IMR-90 (cell line): ENCODE measurements around the gene NAB1. TPM values are rescaled to one million over a fixed set of nuclear protein-coding genes. Genes with fewer than 3 reads are reported as not detected.

ENCODE experiments used
- ATAC-seq: fragments of 200-7000 bp; cut with Tn5 transposase; 2 replicates; pipeline ENCODE4 v1.9.1; 2020; ENCODE audit warnings: low read depth, mild to moderate bottlenecking, moderate library complexity
- BruUV-seq: library from RNA; stranded (reverse); fragments of 400-500 nt; replicated peaks from 2 replicates; lab custom pipeline; 2021; lab: Mats Ljungman, UMichigan
- CTCF ChIA-PET: fragments of 300-600 bp; formaldehyde crosslinking; extraction: SDS; loops from one replicate; lab custom pipeline; 2021; ENCODE audit warnings: antibody characterized with exemption; lab: Yijun Ruan, JAX
- POLR2A ChIA-PET: fragments of 300-600 bp; sonication (Branson Sonifier 250); formaldehyde crosslinking; loops from one replicate; lab custom pipeline; 2022; ENCODE audit warnings: antibody characterized with exemption; ENCODE audit not compliant: unreplicated experiment; lab: Charles Lee
- DNase-seq: peaks from one replicate; pipeline ENCODE4 v3.0.0; 2013
- H2AFZ ChIP-seq: replicated peaks from 2 replicates; pipeline ENCODE3; 2013; ENCODE audit warnings: low read length, mild to moderate bottlenecking; ENCODE audit not compliant: poor library complexity
- H2AK5ac ChIP-seq: 2 replicates; pipeline ENCODE4 v1.6.1; 2013; ENCODE audit warnings: low read depth, low read length, inconsistent platforms
- H2AK9ac ChIP-seq: replicated peaks from 2 replicates; pipeline ENCODE3; 2013; ENCODE audit warnings: mild to moderate bottlenecking, low read depth, low read length, moderate library complexity; ENCODE audit not compliant: poor library complexity
- H2BK120ac ChIP-seq: 2 replicates; pipeline ENCODE4 v1.6.1; 2013; ENCODE audit warnings: low read depth, low read length, inconsistent platforms
- H2BK15ac ChIP-seq: 3 replicates; pipeline ENCODE4 v1.6.1; 2013; ENCODE audit warnings: low read depth, low read length, inconsistent platforms
- H2BK20ac ChIP-seq: 2 replicates; pipeline ENCODE4 v1.6.1; 2013; ENCODE audit warnings: low read depth, mild to moderate bottlenecking, inconsistent platforms, low read length, moderate library complexity
- H2BK5ac ChIP-seq: 2 replicates; pipeline ENCODE4 v1.6.1; 2013; ENCODE audit warnings: mild to moderate bottlenecking, low read depth, low read length, inconsistent platforms; ENCODE audit not compliant: poor library complexity, severe bottlenecking
- H3K14ac ChIP-seq: replicated peaks from 2 replicates; pipeline ENCODE4 v1.6.1; 2013; ENCODE audit warnings: low read depth, low read length, inconsistent platforms
- H3K18ac ChIP-seq: 2 replicates; pipeline ENCODE4 v1.6.1; 2013; ENCODE audit warnings: low read depth, low read length, control low read depth
- H3K23ac ChIP-seq: 2 replicates; pipeline ENCODE4 v1.6.1; 2013; ENCODE audit warnings: low read depth, low read length, inconsistent platforms
- H3K27ac ChIP-seq: 2 replicates; pipeline ENCODE4 v1.5.1; 2013; ENCODE audit warnings: mild to moderate bottlenecking, control low read depth, low read length; ENCODE audit not compliant: insufficient read depth
- H3K27me3 ChIP-seq: 2 replicates; pipeline ENCODE4 v1.6.1; 2013; ENCODE audit warnings: low read length; ENCODE audit not compliant: control insufficient read depth, insufficient read depth
- H3K36me3 ChIP-seq: 2 replicates; pipeline ENCODE4 v1.6.1; 2013; ENCODE audit warnings: low read length, mixed read lengths; ENCODE audit not compliant: control insufficient read depth, insufficient read depth
- H3K4ac ChIP-seq: 2 replicates; pipeline ENCODE4 v1.6.1; 2013; ENCODE audit warnings: low read depth, low read length, inconsistent platforms
- H3K4me1 ChIP-seq: 2 replicates; pipeline ENCODE4 v1.6.1; 2013; ENCODE audit warnings: low read length, mixed read lengths; ENCODE audit not compliant: control insufficient read depth, insufficient read depth
- H3K4me2 ChIP-seq: 2 replicates; pipeline ENCODE4 v1.6.1; 2013; ENCODE audit warnings: low read depth, mild to moderate bottlenecking, control low read depth, low read length, moderate library complexity
- H3K4me3 ChIP-seq: 2 replicates; pipeline ENCODE4 v1.5.1; 2013; ENCODE audit warnings: low read depth, mild to moderate bottlenecking, control low read depth, low read length, moderate library complexity; ENCODE audit not compliant: insufficient read depth
- H3K56ac ChIP-seq: 2 replicates; pipeline ENCODE4 v1.6.1; 2013; ENCODE audit warnings: low read length, inconsistent platforms; ENCODE audit not compliant: insufficient read depth; ENCODE audit errors: extremely low read depth
- H3K79me1 ChIP-seq, 2 experiments: 2 replicates each; pipeline ENCODE4 v1.6.1; 2013; ENCODE audit warnings: low read length in 2 of 2, inconsistent platforms in 1 of 2, low read depth in 1 of 2
- H3K9ac ChIP-seq: 2 replicates; pipeline ENCODE4 v1.6.1; 2013; ENCODE audit warnings: low read depth, low read length, control low read depth
- H3K9me1 ChIP-seq: 2 replicates; pipeline ENCODE4 v1.6.1; 2013; ENCODE audit warnings: low read length, inconsistent platforms; ENCODE audit not compliant: insufficient read depth
- H3K9me3 ChIP-seq: 2 replicates; pipeline ENCODE4 v1.6.1; 2013; ENCODE audit warnings: low read length; ENCODE audit not compliant: control insufficient read depth, insufficient read depth
- H4K20me1 ChIP-seq: 2 replicates; pipeline ENCODE4 v1.6.1; 2013; ENCODE audit warnings: low read length, inconsistent platforms; ENCODE audit not compliant: insufficient read depth
- H4K5ac ChIP-seq: 2 replicates; pipeline ENCODE4 v1.6.1; 2013; ENCODE audit warnings: mild to moderate bottlenecking, low read depth, low read length, control low read depth
- H4K8ac ChIP-seq, 2 experiments: 2 replicates each; pipeline ENCODE4 v1.6.1; 2013; ENCODE audit warnings: low read depth in 2 of 2, low read length in 2 of 2, control low read depth in 1 of 2, inconsistent platforms in 1 of 2
- H4K91ac ChIP-seq: 2 replicates; pipeline ENCODE4 v1.6.1; 2013; ENCODE audit warnings: low read depth, low read length, inconsistent platforms; ENCODE audit not compliant: insufficient read depth
- CHD1 ChIP-seq: IDR thresholded peaks from 2 replicates; pipeline ENCODE4 v1.6.1; 2012; ENCODE audit warnings: low read depth, low read length, improper control_type of control experiment
- MXI1 ChIP-seq: IDR thresholded peaks from 2 replicates; pipeline ENCODE4 v1.6.1; 2012; ENCODE audit warnings: low read depth, mild to moderate bottlenecking, low read length, moderate library complexity, borderline replicate concordance
- NFE2L2 ChIP-seq: fragments of 150-350 bp; IDR thresholded peaks from 2 replicates; pipeline ENCODE4 v1.6.1; 2016; ENCODE audit warnings: low read depth, mild to moderate bottlenecking, low read length
- RAD21 ChIP-seq: IDR thresholded peaks from 2 replicates; pipeline ENCODE4 v1.6.1; 2012; ENCODE audit warnings: low read length, improper control_type of control experiment
- RFX5 ChIP-seq: IDR thresholded peaks from 2 replicates; pipeline ENCODE4 v1.8.0; 2012; ENCODE audit warnings: low read depth, mild to moderate bottlenecking, low read length, moderate library complexity
- SMC3 ChIP-seq: fragments of 150-350 bp; IDR thresholded peaks from 2 replicates; pipeline ENCODE4 v1.6.1; 2016; ENCODE audit warnings: low read depth, mild to moderate bottlenecking, antibody characterized with exemption, low read length, moderate library complexity
- WGBS, 2 experiments: methylation state at CpG; one replicate each; pipeline versions ENCODE4 v1.1.5 to v1.1.7; 2013; ENCODE audit warnings: missing lambda C conversion rate in 2 of 2; ENCODE audit not compliant: insufficient read length in 1 of 2; ENCODE audit errors: extremely low coverage in 2 of 2; 5-methylcytosine and 5-hydroxymethylcytosine counted together
- dilution Hi-C: fragments of 300-500 bp; cut with HindIII; formaldehyde crosslinking; loops from one replicate; pipeline ENCODE4 v1.14.3; 2018; ENCODE audit warnings: low sequenced_read_pairs; ENCODE audit not compliant: unreplicated experiment
- in situ Hi-C: fragments of 300-500 bp; cut with MboI; formaldehyde crosslinking; loops from 3 replicates; pipeline ENCODE4 v1.14.3; 2019; ENCODE audit warnings: low sequenced_read_pairs, inconsistent platforms, mixed read lengths
- intact Hi-C: fragments of 100-400 bp; cut with micrococcal nuclease; formaldehyde crosslinking; loops from 2 replicates; pipeline ENCODE4 v1.10.0; 2022
- polyA plus RNA-seq, 3 experiments: library from polyadenylated mRNA; depleted of rRNA; stranded (reverse); fragments of >200 nt; gene quantifications; 2 replicates each; pipeline ENCODE4 v1.2.3, GENCODE V29; 2012; ENCODE audit warnings: low replicate concordance in 1 of 3
- total RNA-seq: library from RNA; depleted of rRNA; stranded (reverse); fragments of >200 nt; gene quantifications from 2 replicates; pipeline ENCODE4 v1.2.3, GENCODE V29; 2012
- TF ChIP-seq, protein P1 (sequence below): conservative IDR thresholded peaks from 2 replicates; pipeline ENCODE4 v1.5.1; 2012; ENCODE audit warnings: mild to moderate bottlenecking, low read depth, low read length, improper control_type of control experiment

The NAB1 gene
- total and polyA plus RNA-seq, 2 of the 4 experiments (the other 2 are of a cell fraction), result 11.9 to 31.2 TPM

DNA sequence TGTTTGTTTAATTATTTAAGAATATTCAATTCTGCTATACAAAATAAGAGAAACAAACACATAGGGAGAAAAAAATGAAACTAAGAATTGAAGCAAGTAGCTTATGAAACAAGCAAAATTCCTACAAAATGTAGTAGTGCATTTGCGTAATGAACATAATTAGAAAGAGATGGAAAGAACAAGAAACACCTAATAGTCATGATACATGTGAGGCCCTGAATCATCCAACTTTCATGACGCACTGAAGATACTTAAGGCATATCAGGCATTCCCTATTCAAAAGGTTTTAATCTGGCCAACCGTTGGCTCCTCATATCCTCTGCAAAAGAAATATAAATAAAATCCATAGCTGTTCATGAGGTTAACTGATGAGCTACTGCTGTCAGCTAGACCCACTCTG is 14.5 kb upstream of the NAB1 start:
- no peak overlapping the region for H2BK15ac ChIP-seq
- TF ChIP-seq RAD21 (no peak), RFX5 (no peak), MXI1 (no peak), CHD1 (no peak), SMC3 (no peak), NFE2L2 (no peak)
- TF ChIP-seq, protein P1, sequence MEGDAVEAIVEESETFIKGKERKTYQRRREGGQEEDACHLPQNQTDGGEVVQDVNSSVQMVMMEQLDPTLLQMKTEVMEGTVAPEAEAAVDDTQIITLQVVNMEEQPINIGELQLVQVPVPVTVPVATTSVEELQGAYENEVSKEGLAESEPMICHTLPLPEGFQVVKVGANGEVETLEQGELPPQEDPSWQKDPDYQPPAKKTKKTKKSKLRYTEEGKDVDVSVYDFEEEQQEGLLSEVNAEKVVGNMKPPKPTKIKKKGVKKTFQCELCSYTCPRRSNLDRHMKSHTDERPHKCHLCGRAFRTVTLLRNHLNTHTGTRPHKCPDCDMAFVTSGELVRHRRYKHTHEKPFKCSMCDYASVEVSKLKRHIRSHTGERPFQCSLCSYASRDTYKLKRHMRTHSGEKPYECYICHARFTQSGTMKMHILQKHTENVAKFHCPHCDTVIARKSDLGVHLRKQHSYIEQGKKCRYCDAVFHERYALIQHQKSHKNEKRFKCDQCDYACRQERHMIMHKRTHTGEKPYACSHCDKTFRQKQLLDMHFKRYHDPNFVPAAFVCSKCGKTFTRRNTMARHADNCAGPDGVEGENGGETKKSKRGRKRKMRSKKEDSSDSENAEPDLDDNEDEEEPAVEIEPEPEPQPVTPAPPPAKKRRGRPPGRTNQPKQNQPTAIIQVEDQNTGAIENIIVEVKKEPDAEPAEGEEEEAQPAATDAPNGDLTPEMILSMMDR, result no peak
- no peaks in the 10 kb centered on the region for H3K27me3 ChIP-seq
- no peak overlapping the region for H2AK9ac ChIP-seq
- no peaks in the 10 kb centered on the region for H3K9me3 ChIP-seq
- no peak overlapping the region for H4K91ac ChIP-seq
- ATAC-seq (no peak), DNase-seq (peak; percentile 43)
- H3K18ac ChIP-seq, result no peak overlapping the region
- no TSS peak for BruUV-seq
- H3K4ac ChIP-seq, result no peak overlapping the region
- no peak overlapping the region for H4K5ac ChIP-seq
- H4K20me1 ChIP-seq, result no peaks in the 10 kb centered on the region
- no peak overlapping the region for H2BK120ac ChIP-seq
- dilution Hi-C loops, result no loop called here
- no peak overlapping the region for H3K27ac ChIP-seq
- H3K36me3 ChIP-seq, result no peaks in the 10 kb centered on the region
- H2BK5ac ChIP-seq, result no peak overlapping the region
- no peaks in the 10 kb centered on the region for H3K9me1 ChIP-seq
- H3K14ac ChIP-seq, result no peak overlapping the region
- no peak overlapping the region for H3K4me3 ChIP-seq
- no CpG with 5 or more reads among the region's 3 CpGs for whole genome bisulfite sequencing, 2 experiments
- 0 out of 2 replicates have a peak overlapping the region, but pooled peaks have one; percentile 21 for H2AK5ac ChIP-seq
- no peak overlapping the region for H4K8ac ChIP-seq
- POLR2A ChIA-PET, result no interaction called here
- no peak overlapping the region for H2BK20ac ChIP-seq
- H2AFZ ChIP-seq, result no peak overlapping the region
- in situ Hi-C loops, result no loop called here
- H3K4me2 ChIP-seq, result no peak overlapping the region
- no peak overlapping the region for H3K9ac ChIP-seq
- CTCF ChIA-PET, result no interaction called here
- H3K23ac ChIP-seq, result no peak overlapping the region
- intact Hi-C loops, result no loop called here
- no peak overlapping the region for H3K56ac ChIP-seq
- H3K4me1 ChIP-seq, result peaks cover 7% of the 10 kb centered on the region
- H3K79me1 ChIP-seq, result no peaks in the 10 kb centered on the region
